ENCODE measurements around the gene CCNJL.

CCNJL gene

GRCh38 chr5:160315968-160316367, 3.6 kb upstream of the CCNJL start:
- no peak for DNase-seq (ENCODE audit: low spot score in 2 of 2)
- Mint-ChIP-seq H3K4me3 (no peak overlapping the region), H3K4me1 (peaks cover 9% of the 10 kb centered on the region), H3K27me3 (peaks cover 27% of the 10 kb centered on the region), H3K27ac (no peak overlapping the region), H3K9me3 (no peaks in the 10 kb centered on the region), H3K36me3 (no peaks in the 10 kb centered on the region)
- ATAC-seq (ENCODE audit: low read depth): no peak

GRCh38 chr5:160312960-160313727, 780 bp upstream of the CCNJL start:
- ATAC-seq (ENCODE audit: low read depth) (no peak), DNase-seq (ENCODE audit: low spot score in 2 of 2) (no peak)
- Mint-ChIP-seq H3K27me3 (peaks cover 29% of the 10 kb centered on the region), H3K4me3 (peak overlapping the region; percentile 83), H3K36me3 (no peaks in the 10 kb centered on the region), H3K9me3 (no peaks in the 10 kb centered on the region), H3K27ac (no peak overlapping the region), H3K4me1 (peaks cover 9% of the 10 kb centered on the region)

GRCh38 chr5:160311491-160312133, 752 bp downstream of the CCNJL start:
- no peak overlapping the region for H3K27ac Mint-ChIP-seq
- no peaks in the 10 kb centered on the region for H3K36me3 Mint-ChIP-seq
- H3K4me1 Mint-ChIP-seq: peaks cover 9% of the 10 kb centered on the region
- peaks cover 34% of the 10 kb centered on the region for H3K27me3 Mint-ChIP-seq
- peak overlapping the region; percentile 46 for H3K4me3 Mint-ChIP-seq
- no peak for ATAC-seq (ENCODE audit: low read depth)
- DNase-seq (ENCODE audit: low spot score in 2 of 2): no peak
- no peaks in the 10 kb centered on the region for H3K9me3 Mint-ChIP-seq

- Mint-ChIP-seq H3K27ac (no peak overlapping the region), H3K4me1 (peaks cover 6% of the 10 kb centered on the region), H3K36me3 (no peaks in the 10 kb centered on the region), H3K4me3 (no peak overlapping the region), H3K27me3 (peaks cover 32% of the 10 kb centered on the region), H3K9me3 (no peaks in the 10 kb centered on the region)
- no peak for ATAC-seq (ENCODE audit: low read depth)
- no peak for DNase-seq (ENCODE audit: low spot score in 2 of 2)
Measured at GRCh38 chr5:160310552-160311295, 1.6 kb downstream of the CCNJL start.

- Mint-ChIP-seq H3K4me1 (peaks cover 6% of the 10 kb centered on the region), H3K27me3 (peaks cover 30% of the 10 kb centered on the region), H3K27ac (no peak overlapping the region), H3K4me3 (no peak overlapping the region), H3K36me3 (no peaks in the 10 kb centered on the region), H3K9me3 (no peaks in the 10 kb centered on the region)
- no peak for ATAC-seq (ENCODE audit: low read depth)
- DNase-seq (ENCODE audit: low spot score in 2 of 2): no peak
Measured at GRCh38 chr5:160310140-160310539, 2.2 kb downstream of the CCNJL start.

GRCh38 chr5:160306696-160307095, 5.7 kb downstream of the CCNJL start:
- Mint-ChIP-seq H3K27me3 (peaks cover 28% of the 10 kb centered on the region), H3K36me3 (no peaks in the 10 kb centered on the region), H3K4me3 (no peak overlapping the region), H3K4me1 (peaks cover 2% of the 10 kb centered on the region), H3K27ac (no peak overlapping the region), H3K9me3 (no peaks in the 10 kb centered on the region)
- DNase-seq (ENCODE audit: low spot score in 2 of 2) (no peak), ATAC-seq (ENCODE audit: low read depth) (no peak)

- no peaks in the 10 kb centered on the region for H3K36me3 Mint-ChIP-seq
- no peak overlapping the region for H3K27ac Mint-ChIP-seq
- no peak overlapping the region for H3K4me3 Mint-ChIP-seq
- peaks cover 20% of the 10 kb centered on the region for H3K27me3 Mint-ChIP-seq
- ATAC-seq (ENCODE audit: low read depth): no peak
- no peak for DNase-seq (ENCODE audit: low spot score in 2 of 2)
- no peaks in the 10 kb centered on the region for H3K4me1 Mint-ChIP-seq
- no peaks in the 10 kb centered on the region for H3K9me3 Mint-ChIP-seq
Measured at GRCh38 chr5:160305319-160305718, 7.0 kb downstream of the CCNJL start.

- Mint-ChIP-seq H3K36me3 (no peaks in the 10 kb centered on the region), H3K4me1 (no peaks in the 10 kb centered on the region), H3K27me3 (peaks cover 17% of the 10 kb centered on the region), H3K9me3 (no peaks in the 10 kb centered on the region), H3K4me3 (no peak overlapping the region), H3K27ac (no peak overlapping the region)
- DNase-seq (ENCODE audit: low spot score in 2 of 2) (no peak), ATAC-seq (ENCODE audit: low read depth) (no peak)
Measured at GRCh38 chr5:160303690-160304089, 8.7 kb downstream of the CCNJL start.

- Mint-ChIP-seq H3K9me3 (no peaks in the 10 kb centered on the region), H3K4me3 (no peak overlapping the region), H3K27ac (no peak overlapping the region)
Measured at GRCh38 chr5:160298189-160298588, 14.2 kb downstream of the CCNJL start.

GRCh38 chr5:160297776-160298175, 14.6 kb downstream of the CCNJL start:
- no peaks in the 10 kb centered on the region for H3K36me3 Mint-ChIP-seq
- H3K4me1 Mint-ChIP-seq: no peaks in the 10 kb centered on the region
- DNase-seq (ENCODE audit: low spot score in 2 of 2) (no peak), ATAC-seq (ENCODE audit: low read depth) (no peak)
- no peaks in the 10 kb centered on the region for H3K9me3 Mint-ChIP-seq
- peaks cover 7% of the 10 kb centered on the region for H3K27me3 Mint-ChIP-seq
- H3K4me3 Mint-ChIP-seq: no peak overlapping the region
- H3K27ac Mint-ChIP-seq: no peak overlapping the region

More at GRCh38 chr5:160298189-160298588, 14.2 kb downstream of the CCNJL start:
- Mint-ChIP-seq H3K4me1 (no peaks in the 10 kb centered on the region), H3K27me3 (peaks cover 7% of the 10 kb centered on the region), H3K36me3 (no peaks in the 10 kb centered on the region)
- no peak for ATAC-seq (ENCODE audit: low read depth)
- no peak for DNase-seq (ENCODE audit: low spot score in 2 of 2)

GRCh38 chr5:160297004-160297403, 15.4 kb downstream of the CCNJL start:
- no peaks in the 10 kb centered on the region for H3K36me3 Mint-ChIP-seq
- H3K27me3 Mint-ChIP-seq: peaks cover 8% of the 10 kb centered on the region
- DNase-seq (ENCODE audit: low spot score in 2 of 2): no peak
- no peak overlapping the region for H3K27ac Mint-ChIP-seq
- peaks cover under 1% of the 10 kb centered on the region for H3K4me1 Mint-ChIP-seq
- no peaks in the 10 kb centered on the region for H3K9me3 Mint-ChIP-seq
- no peak overlapping the region for H3K4me3 Mint-ChIP-seq
- no peak for ATAC-seq (ENCODE audit: low read depth)

- peaks cover 8% of the 10 kb centered on the region for H3K27me3 Mint-ChIP-seq
- peaks cover 2% of the 10 kb centered on the region for H3K4me1 Mint-ChIP-seq
- no peak overlapping the region for H3K27ac Mint-ChIP-seq
- DNase-seq (ENCODE audit: low spot score in 2 of 2): no peak
- H3K4me3 Mint-ChIP-seq: no peak overlapping the region
- no peaks in the 10 kb centered on the region for H3K9me3 Mint-ChIP-seq
- H3K36me3 Mint-ChIP-seq: no peaks in the 10 kb centered on the region
- ATAC-seq (ENCODE audit: low read depth): no peak
Measured at GRCh38 chr5:160296496-160296895, 15.9 kb downstream of the CCNJL start.

- no peaks in the 10 kb centered on the region for H3K36me3 Mint-ChIP-seq
- H3K4me3 Mint-ChIP-seq: no peak overlapping the region
- no peaks in the 10 kb centered on the region for H3K9me3 Mint-ChIP-seq
- no peak for ATAC-seq (ENCODE audit: low read depth)
- H3K4me1 Mint-ChIP-seq: peaks cover 2% of the 10 kb centered on the region
- H3K27me3 Mint-ChIP-seq: peaks cover 12% of the 10 kb centered on the region
- H3K27ac Mint-ChIP-seq: no peak overlapping the region
- no peak for DNase-seq (ENCODE audit: low spot score in 2 of 2)
Measured at GRCh38 chr5:160293901-160294561, 18.3 kb downstream of the CCNJL start.

GRCh38 chr5:160293386-160293785, 19.0 kb downstream of the CCNJL start:
- Mint-ChIP-seq H3K4me3 (no peak overlapping the region), H3K9me3 (no peaks in the 10 kb centered on the region), H3K27ac (no peak overlapping the region), H3K36me3 (no peaks in the 10 kb centered on the region), H3K27me3 (peaks cover 13% of the 10 kb centered on the region), H3K4me1 (peaks cover 2% of the 10 kb centered on the region)
- DNase-seq (ENCODE audit: low spot score in 2 of 2) (no peak), ATAC-seq (ENCODE audit: low read depth) (no peak)

Measured in memory B cell (primary cell).